ENCODE data around the gene GIMAP4.

DNA sequence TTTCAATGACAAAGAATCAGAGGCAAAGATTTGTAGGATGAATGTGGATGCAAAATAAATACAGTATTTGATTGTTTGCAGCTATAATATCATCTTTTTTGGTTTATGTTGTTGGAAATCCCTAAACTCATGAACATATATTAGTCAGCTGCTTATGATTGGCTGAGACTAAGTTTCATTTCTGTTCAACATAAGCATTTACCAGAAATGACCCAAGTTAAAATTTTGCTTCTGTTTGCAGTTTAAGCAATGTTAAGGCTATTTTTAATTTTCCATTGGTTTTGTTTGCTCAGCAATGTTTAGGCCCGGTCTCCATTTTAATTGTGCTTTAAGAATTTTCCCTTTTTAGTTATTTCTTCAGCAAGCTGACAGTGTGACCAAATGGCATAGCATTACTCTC, 43.0 kb downstream of the GIMAP4 start:
- TF ChIP-seq, protein P1, sequence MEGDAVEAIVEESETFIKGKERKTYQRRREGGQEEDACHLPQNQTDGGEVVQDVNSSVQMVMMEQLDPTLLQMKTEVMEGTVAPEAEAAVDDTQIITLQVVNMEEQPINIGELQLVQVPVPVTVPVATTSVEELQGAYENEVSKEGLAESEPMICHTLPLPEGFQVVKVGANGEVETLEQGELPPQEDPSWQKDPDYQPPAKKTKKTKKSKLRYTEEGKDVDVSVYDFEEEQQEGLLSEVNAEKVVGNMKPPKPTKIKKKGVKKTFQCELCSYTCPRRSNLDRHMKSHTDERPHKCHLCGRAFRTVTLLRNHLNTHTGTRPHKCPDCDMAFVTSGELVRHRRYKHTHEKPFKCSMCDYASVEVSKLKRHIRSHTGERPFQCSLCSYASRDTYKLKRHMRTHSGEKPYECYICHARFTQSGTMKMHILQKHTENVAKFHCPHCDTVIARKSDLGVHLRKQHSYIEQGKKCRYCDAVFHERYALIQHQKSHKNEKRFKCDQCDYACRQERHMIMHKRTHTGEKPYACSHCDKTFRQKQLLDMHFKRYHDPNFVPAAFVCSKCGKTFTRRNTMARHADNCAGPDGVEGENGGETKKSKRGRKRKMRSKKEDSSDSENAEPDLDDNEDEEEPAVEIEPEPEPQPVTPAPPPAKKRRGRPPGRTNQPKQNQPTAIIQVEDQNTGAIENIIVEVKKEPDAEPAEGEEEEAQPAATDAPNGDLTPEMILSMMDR (IDR thresholded peaks at IDR 0.05), result no peak
- no peak for TF ChIP-seq EZH2 (IDR thresholded peaks at IDR 0.05; ENCODE audit: borderline replicate concordance, insufficient read depth, low read depth, low read length, poor library complexity, severe bottlenecking)
